GM18861 (cell line): ENCODE measurements around the gene GADL1.

Source experiments
- ATAC-seq: cut with Tn5 transposase; IDR thresholded peaks from one replicate; pipeline ENCODE4 v1.9.1; 2021; ENCODE audit not compliant: unreplicated experiment

GADL1 gene

GRCh38 chr3:30680789-30681648 is 213.4 kb downstream of the GADL1 start:
- no peak for ATAC-seq

DNA sequence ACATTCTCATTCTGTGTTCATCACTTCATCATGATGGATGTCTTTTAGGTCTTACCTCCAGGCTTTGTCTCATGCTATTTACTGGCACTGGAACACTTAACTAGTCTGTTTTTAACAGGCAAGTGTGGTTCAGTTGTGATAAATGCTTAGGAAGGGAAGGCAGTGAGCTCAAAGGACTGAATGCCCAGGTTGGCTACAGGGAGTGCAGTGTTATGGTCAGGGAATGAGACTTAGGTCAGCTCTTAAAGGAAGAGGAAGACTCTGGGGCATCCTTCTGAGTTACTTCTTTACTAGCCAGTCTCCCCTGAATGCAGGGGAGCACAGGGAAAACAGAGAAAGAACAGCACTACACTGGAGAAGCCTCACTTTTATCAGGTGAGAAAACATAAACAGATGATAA is 215.4 kb downstream of the GADL1 start:
- no peak for ATAC-seq

- ATAC-seq = no peak
Measured at GRCh38 chr3:30677347-30677685, 217.1 kb downstream of the GADL1 start.

DNA sequence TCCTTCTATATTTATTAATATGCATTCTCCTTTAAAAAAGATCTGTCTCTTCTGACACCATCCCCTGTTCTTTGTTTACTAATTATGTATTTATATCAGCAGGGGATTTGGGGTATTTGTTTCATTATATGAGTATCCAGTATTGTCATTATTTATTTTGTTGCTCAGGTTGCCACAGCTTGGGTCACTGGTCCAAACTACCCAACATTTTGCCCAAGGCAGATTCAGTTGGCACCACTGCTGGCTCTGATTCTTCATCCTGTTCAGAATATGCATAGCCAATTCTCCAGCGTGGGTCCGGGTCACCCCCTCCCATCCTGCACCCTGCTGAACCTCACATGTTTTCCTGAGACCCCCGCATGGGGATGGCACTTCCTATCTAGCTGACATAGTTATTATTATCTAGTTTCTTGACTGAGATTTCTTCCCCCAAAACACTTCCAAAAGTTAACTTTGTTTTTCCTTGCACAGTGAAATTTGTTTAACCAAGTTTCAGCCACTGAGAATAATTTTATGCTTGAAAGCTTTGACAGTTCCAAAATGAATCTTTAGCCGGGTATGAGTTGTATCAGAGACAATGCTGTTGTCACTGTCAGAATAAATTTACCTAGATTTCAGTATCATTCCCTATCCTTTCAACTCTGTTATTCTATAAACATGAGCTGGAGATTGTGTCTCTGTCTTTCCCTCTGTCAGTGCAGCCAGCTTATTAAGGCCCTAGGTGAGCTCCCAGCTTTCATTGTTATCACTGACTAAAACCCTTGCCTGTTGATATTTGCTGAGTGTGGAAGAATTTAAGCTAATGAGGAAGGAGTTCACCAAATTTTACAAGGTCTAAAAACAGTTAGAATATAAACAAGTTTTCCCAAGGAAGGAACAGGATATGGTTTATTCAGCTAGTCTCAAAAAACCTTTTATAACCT is 217.8 kb downstream of the GADL1 start:
- peak; percentile 55 for ATAC-seq
